ENCODE measurements around the gene ZNF500. TPM values are rescaled to one million over a fixed set of nuclear protein-coding genes. Genes with fewer than 3 reads are reported as not detected.

ZNF500 gene
- total and polyA plus RNA-seq, 2 of the 4 experiments (the other 2 are of a cell fraction), result 4.5 to 5.9 TPM

GRCh38 chr16:4762205-4762604 is 4.8 kb downstream of the ZNF500 start:
- 100% methylated on average over 1 of the region's 9 CpGs; no CpG with 5 or more reads in 1 of the 2 experiments for WGBS, 2 experiments (ENCODE audit: extremely low coverage in 2 of 2, insufficient read length in 1 of 2)
- no peak overlapping the region for H3K27ac ChIP-seq (ENCODE audit: insufficient read depth, low read length)

More at GRCh38 chr16:4762205-4762604, 4.8 kb downstream of the ZNF500 start:
- Histone ChIP-seq H4K91ac (ENCODE audit: insufficient read depth, low read depth, low read length) (no peak overlapping the region), H3K4me1 (ENCODE audit: control insufficient read depth, insufficient read depth, low read length) (peaks cover 6% of the 10 kb centered on the region; the same call in 1 of the 2 replicates), H2BK120ac (ENCODE audit: low read depth, low read length) (no peak overlapping the region), H2BK20ac (ENCODE audit: low read depth, low read length) (no peak overlapping the region), H4K20me1 (ENCODE audit: insufficient read depth, low read length) (no peaks in the 10 kb centered on the region; the same call in 1 of the 2 replicates), H3K23ac (ENCODE audit: low read depth, low read length) (no peak overlapping the region), H3K4me2 (ENCODE audit: low read depth, low read length) (no peak overlapping the region), H3K36me3 (ENCODE audit: control insufficient read depth, insufficient read depth, low read length) (peaks cover 57% of the 10 kb centered on the region), H2AK9ac (replicated peaks; ENCODE audit: low read depth, low read length, poor library complexity) (no peak overlapping the region), H2AK5ac (ENCODE audit: low read depth, low read length) (no peak overlapping the region), H2BK5ac (ENCODE audit: low read depth, low read length, poor library complexity, severe bottlenecking) (no peak overlapping the region), H3K79me1 (ENCODE audit: low read depth in 1 of 2, low read length in 2 of 2) (peaks cover 18 to 27% of the 10 kb centered on the region in 2 experiments), H2AFZ (replicated peaks; ENCODE audit: low read length, poor library complexity) (no peak overlapping the region), H4K5ac (ENCODE audit: low read depth, low read length) (no peak overlapping the region), H2BK15ac (ENCODE audit: low read depth, low read length) (no peak overlapping the region), H3K56ac (ENCODE audit: extremely low read depth, insufficient read depth, low read length) (no peak overlapping the region), H3K18ac (ENCODE audit: low read depth, low read length) (no peak overlapping the region), H3K4ac (ENCODE audit: low read depth, low read length) (no peak overlapping the region), H3K9me1 (ENCODE audit: insufficient read depth, low read length) (no peaks in the 10 kb centered on the region), H3K9me3 (ENCODE audit: control insufficient read depth, insufficient read depth, low read length) (no peaks in the 10 kb centered on the region), H3K4me3 (ENCODE audit: insufficient read depth, low read depth, low read length) (no peak overlapping the region), H4K8ac (ENCODE audit: low read depth in 2 of 2, low read length in 2 of 2) (no peak overlapping the region), H3K9ac (ENCODE audit: low read depth, low read length) (no peak overlapping the region), H3K14ac (replicated peaks; ENCODE audit: low read depth, low read length) (no peak overlapping the region), H3K27me3 (ENCODE audit: control insufficient read depth, insufficient read depth, low read length) (no peaks in the 10 kb centered on the region)
- DNase-seq, result no peak
- no peak for TF ChIP-seq CEBPB (IDR thresholded peaks at IDR 0.05; ENCODE audit: low read depth, low read length)
- no peak for TF ChIP-seq MXI1 (IDR thresholded peaks at IDR 0.05; ENCODE audit: borderline replicate concordance, low read depth, low read length)
- no peak for TF ChIP-seq MAFK (IDR thresholded peaks at IDR 0.05; ENCODE audit: low read depth, low read length)
- TF ChIP-seq SMC3 (IDR thresholded peaks at IDR 0.05; ENCODE audit: low read depth, low read length), result no peak
- TF ChIP-seq RFX5 (IDR thresholded peaks at IDR 0.05; ENCODE audit: low read depth, low read length), result no peak
- TF ChIP-seq BHLHE40 (IDR thresholded peaks at IDR 0.05; ENCODE audit: low read depth, low read length), result no peak
- TF ChIP-seq CHD1 (IDR thresholded peaks at IDR 0.05; ENCODE audit: low read depth, low read length), result no peak
- TF ChIP-seq USF2 (IDR thresholded peaks at IDR 0.05; ENCODE audit: low read depth, low read length), result no peak
- no peak for TF ChIP-seq FOS (IDR thresholded peaks at IDR 0.05; ENCODE audit: low read depth, low read length)
- TF ChIP-seq NFE2L2 (IDR thresholded peaks at IDR 0.05; ENCODE audit: low read depth, low read length), result no peak
- TF ChIP-seq RCOR1 (IDR thresholded peaks at IDR 0.05; ENCODE audit: insufficient replicate concordance, low read length), result no peak
- TF ChIP-seq CTCF (conservative IDR thresholded peaks at IDR 0.05; ENCODE audit: low read depth, low read length), result no peak
- TF ChIP-seq ELK1 (IDR thresholded peaks at IDR 0.05; ENCODE audit: borderline replicate concordance, low read depth, low read length), result no peak
- no peak for TF ChIP-seq POLR2A (IDR thresholded peaks at IDR 0.05; ENCODE audit: low read depth, low read length)
- no peak for TF ChIP-seq MAZ (IDR thresholded peaks at IDR 0.05; ENCODE audit: borderline replicate concordance, low read depth, low read length)
- no peak for TF ChIP-seq RAD21 (IDR thresholded peaks at IDR 0.05; ENCODE audit: low read length)
- ATAC-seq (ENCODE audit: low read depth), result no peak
- dilution Hi-C loops (cut with HindIII; ENCODE audit: low sequenced_read_pairs, unreplicated experiment) (no loop called here), intact Hi-C loops (cut with micrococcal nuclease) (no loop called here), in situ Hi-C loops (cut with MboI; ENCODE audit: low sequenced_read_pairs) (loop anchor here (10.0 kb wide), 1 partner anchor 193 kb away; the partner anchor contains the start of gene SEC14L5)
- no TSS peak for BruUV-seq (replicated peaks)
- CTCF ChIA-PET, result no interaction called here
- POLR2A ChIA-PET (ENCODE audit: unreplicated experiment), result no interaction called here
